H9 (cell line): ENCODE results near the gene PCSK2. TPM values are rescaled to one million over a fixed set of nuclear protein-coding genes. Genes with fewer than 3 reads are reported as not detected.

Experiments used
- DNase-seq: peaks from one replicate; pipeline ENCODE4 v3.0.0-alpha.2; 2017
- H2AFZ ChIP-seq: one replicate; pipeline ENCODE4 v1.6.1; 2013; ENCODE audit warnings: mild to moderate bottlenecking, low read length, control low read depth, moderate library complexity
- H2AK5ac ChIP-seq: 2 replicates; pipeline ENCODE4 v1.6.1; 2013; ENCODE audit warnings: low read length, control low read depth, mixed read lengths; ENCODE audit not compliant: insufficient read length
- H2BK120ac ChIP-seq: one replicate; pipeline ENCODE4 v1.6.1; 2013; ENCODE audit warnings: low read depth, mild to moderate bottlenecking, low read length, control low read depth, inconsistent platforms; ENCODE audit not compliant: poor library complexity, severe bottlenecking
- H2BK12ac ChIP-seq: 2 replicates; pipeline ENCODE4 v1.6.1; 2013; ENCODE audit warnings: low read length, control low read depth, mixed read lengths, low read depth; ENCODE audit not compliant: insufficient read length
- H2BK15ac ChIP-seq: 2 replicates; pipeline ENCODE4 v1.6.1; 2013; ENCODE audit warnings: low read depth, low read length, control low read depth
- H2BK20ac ChIP-seq: one replicate; pipeline ENCODE4 v1.6.1; 2013; ENCODE audit warnings: low read depth, mild to moderate bottlenecking, low read length, control low read depth, inconsistent platforms; ENCODE audit not compliant: poor library complexity, severe bottlenecking
- H2BK5ac ChIP-seq: 2 replicates; pipeline ENCODE4 v1.6.1; 2013; ENCODE audit warnings: low read length, control low read depth, mixed read lengths; ENCODE audit not compliant: insufficient read length
- H3K14ac ChIP-seq: 2 replicates; pipeline ENCODE4 v1.6.1; 2013; ENCODE audit warnings: low read length, control low read depth; ENCODE audit not compliant: insufficient read depth
- H3K18ac ChIP-seq: 2 replicates; pipeline ENCODE4 v1.6.1; 2013; ENCODE audit warnings: low read depth, mild to moderate bottlenecking, mixed read lengths, low read length, control low read depth; ENCODE audit not compliant: insufficient read length
- H3K23ac ChIP-seq: 2 replicates; pipeline ENCODE4 v1.6.1; 2013; ENCODE audit warnings: low read length, control low read depth, mixed read lengths, low read depth; ENCODE audit not compliant: insufficient read length
- H3K23me2 ChIP-seq: 2 replicates; pipeline ENCODE4 v1.6.1; 2013; ENCODE audit warnings: low read depth, mild to moderate bottlenecking, mixed read lengths, low read length, control low read depth; ENCODE audit not compliant: insufficient read length, poor library complexity, severe bottlenecking
- H3K27ac ChIP-seq: 2 replicates; pipeline ENCODE4 v1.5.1; 2013; ENCODE audit warnings: low read length, control low read depth, mixed read lengths, low read depth; ENCODE audit not compliant: insufficient read length
- H3K27me3 ChIP-seq: 2 replicates; pipeline ENCODE4 v1.6.1; 2013; ENCODE audit warnings: low read length, control low read depth, inconsistent platforms; ENCODE audit not compliant: insufficient read depth
- H3K4ac ChIP-seq: 2 replicates; pipeline ENCODE4 v1.6.1; 2013; ENCODE audit warnings: low read depth, mild to moderate bottlenecking, control low read depth, inconsistent platforms, low read length, moderate library complexity
- H3K4me1 ChIP-seq: 2 replicates; pipeline ENCODE4 v1.6.1; 2013; ENCODE audit warnings: low read length, control low read depth, inconsistent platforms; ENCODE audit not compliant: insufficient read depth
- H3K4me2 ChIP-seq: 2 replicates; pipeline ENCODE4 v1.6.1; 2013; ENCODE audit warnings: low read length, control low read depth, mixed read lengths; ENCODE audit not compliant: insufficient read length, insufficient read depth
- H3K56ac ChIP-seq: 2 replicates; pipeline ENCODE4 v1.6.1; 2013; ENCODE audit warnings: low read depth, mild to moderate bottlenecking, mixed read lengths, low read length, control low read depth; ENCODE audit not compliant: insufficient read length
- H3K79me1 ChIP-seq: 2 replicates; pipeline ENCODE4 v1.6.1; 2013; ENCODE audit warnings: low read depth, mild to moderate bottlenecking, moderate library complexity, low read length, control low read depth, inconsistent platforms; ENCODE audit not compliant: insufficient read depth, poor library complexity, severe bottlenecking
- H3K79me2 ChIP-seq: 2 replicates; pipeline ENCODE4 v1.6.1; 2013; ENCODE audit warnings: low read length, control low read depth, inconsistent platforms; ENCODE audit not compliant: insufficient read depth
- H3K9ac ChIP-seq: 2 replicates; pipeline ENCODE4 v1.6.1; 2013; ENCODE audit warnings: low read length, control low read depth, mixed read lengths; ENCODE audit not compliant: insufficient read length; ENCODE audit errors: extremely low read depth
- H3K9me3 ChIP-seq: one replicate; pipeline ENCODE4 v1.6.1; 2013; ENCODE audit warnings: low read depth, low read length, inconsistent platforms; ENCODE audit not compliant: control insufficient read depth
- H3T11ph ChIP-seq: one replicate; pipeline ENCODE4 v1.6.1; 2013; ENCODE audit warnings: mild to moderate bottlenecking, low read length, control low read depth, inconsistent platforms
- H4K20me1 ChIP-seq: one replicate; pipeline ENCODE4 v1.6.1; 2013; ENCODE audit not compliant: control insufficient read depth, insufficient read length, insufficient read depth
- H4K5ac ChIP-seq: 2 replicates; pipeline ENCODE4 v1.6.1; 2013; ENCODE audit warnings: low read depth, mild to moderate bottlenecking, mixed read lengths, low read length, control low read depth; ENCODE audit not compliant: insufficient read length
- H4K8ac ChIP-seq: replicated peaks from 2 replicates; pipeline ENCODE4 v1.6.1; 2013; ENCODE audit warnings: low read length, control low read depth, mixed read lengths, low read depth; ENCODE audit not compliant: insufficient read length
- H4K91ac ChIP-seq: 2 replicates; pipeline ENCODE4 v1.6.1; 2013; ENCODE audit warnings: low read depth, mild to moderate bottlenecking, moderate library complexity, mixed read lengths, low read length, control low read depth; ENCODE audit not compliant: insufficient read length
- H3K27ac Mint-ChIP-seq, 3 experiments: 2 replicates in 2 of 3; 3 replicates in 1 of 3; pipeline ENCODE4 v1.8.0; 2020 to 2021; ENCODE audit warnings: mixed read lengths in 3 of 3, mild to moderate bottlenecking in 1 of 3, moderate library complexity in 1 of 3
- H3K27me3 Mint-ChIP-seq: 2 replicates; pipeline ENCODE4 v1.8.0; 2021; ENCODE audit warnings: low read depth, mild to moderate bottlenecking, moderate library complexity, mixed read lengths
- H3K36me3 Mint-ChIP-seq, 3 experiments: 2 replicates in 2 of 3; 3 replicates in 1 of 3; pipeline ENCODE4 v1.8.0; 2020 to 2021; ENCODE audit warnings: low read depth in 3 of 3, mixed read lengths in 3 of 3; ENCODE audit not compliant: insufficient read depth in 1 of 3
- H3K4me1 Mint-ChIP-seq, 2 experiments: 2 replicates each; pipeline ENCODE4 v1.8.0; 2020; ENCODE audit warnings: mixed read lengths in 2 of 2
- H3K4me3 Mint-ChIP-seq, 2 experiments: 2 replicates in 1 of 2; 3 replicates in 1 of 2; pipeline ENCODE4 v1.8.0; 2020 to 2021; ENCODE audit warnings: mild to moderate bottlenecking in 2 of 2, mixed read lengths in 2 of 2, moderate library complexity in 1 of 2
- H3K9me3 Mint-ChIP-seq, 2 experiments: 2 replicates in 1 of 2; 3 replicates in 1 of 2; pipeline ENCODE4 v1.8.0; 2020; ENCODE audit warnings: mild to moderate bottlenecking in 2 of 2, mixed read lengths in 2 of 2, moderate library complexity in 1 of 2
- WGBS: extraction: QIAGEN DNeasy Blood & Tissue Kit; methylation state at CpG from one replicate; pipeline ENCODE4 v1.1.7; 2013; ENCODE audit warnings: missing lambda C conversion rate, low lambda C conversion rate, mixed read lengths; ENCODE audit not compliant: insufficient read length; ENCODE audit errors: extremely low coverage; 5-methylcytosine and 5-hydroxymethylcytosine counted together
- total RNA-seq: library from RNA; stranded (reverse); gene quantifications from 2 replicates; pipeline ENCODE4 v1.2.1, GENCODE V29; 2021
- TF ChIP-seq, protein P1 (sequence below): fragments of 200-600 bp; sonication (generic); conservative IDR thresholded peaks from 3 replicates; pipeline ENCODE4 v1.8.0; 2021; ENCODE audit warnings: antibody characterized with exemption, mild to moderate bottlenecking

The PCSK2 gene
- total RNA-seq, 1 experiment from 2014 or later = 2.8 TPM

DNA sequence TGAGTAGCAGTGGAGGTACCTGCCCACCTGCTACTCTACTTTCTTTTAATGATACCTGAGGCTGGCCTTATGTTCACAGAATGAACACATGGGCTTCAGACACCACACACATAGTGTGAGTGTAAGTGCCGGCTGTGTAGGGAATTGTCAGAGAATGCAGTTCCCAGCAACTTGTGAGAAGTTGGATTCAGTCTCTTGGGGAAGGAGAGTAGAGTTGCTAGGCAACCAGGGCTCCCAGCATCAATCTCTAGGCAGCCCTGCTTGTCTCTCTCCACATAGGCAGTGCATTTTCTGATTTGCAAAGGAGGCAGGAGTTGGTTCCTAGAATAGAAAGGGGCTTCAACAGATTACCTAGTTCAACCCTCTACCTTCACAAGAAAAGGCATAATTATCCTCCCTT, 230.2 kb downstream of the PCSK2 start:
- no peak overlapping the region for H3K23ac ChIP-seq
- H4K20me1 ChIP-seq = no peaks in the 10 kb centered on the region
- no peak overlapping the region for H2AFZ ChIP-seq
- no peaks in the 10 kb centered on the region for H3K4me1 ChIP-seq
- Mint-ChIP-seq H3K4me3 (no peak overlapping the region), H3K9me3 (no peaks in the 10 kb centered on the region), H3K27ac (no peak overlapping the region), H3K36me3 (no peaks in the 10 kb centered on the region), H3K27me3 (peaks cover 4% of the 10 kb centered on the region; the same call in 1 of the 2 replicates), H3K4me1 (no peaks in the 10 kb centered on the region)
- H3K27ac ChIP-seq = no peak overlapping the region
- no peak overlapping the region for H2BK15ac ChIP-seq
- no peak overlapping the region for H2BK5ac ChIP-seq
- no peak overlapping the region for H3T11ph ChIP-seq
- H2AK5ac ChIP-seq = no peak overlapping the region
- TF ChIP-seq, protein P1, sequence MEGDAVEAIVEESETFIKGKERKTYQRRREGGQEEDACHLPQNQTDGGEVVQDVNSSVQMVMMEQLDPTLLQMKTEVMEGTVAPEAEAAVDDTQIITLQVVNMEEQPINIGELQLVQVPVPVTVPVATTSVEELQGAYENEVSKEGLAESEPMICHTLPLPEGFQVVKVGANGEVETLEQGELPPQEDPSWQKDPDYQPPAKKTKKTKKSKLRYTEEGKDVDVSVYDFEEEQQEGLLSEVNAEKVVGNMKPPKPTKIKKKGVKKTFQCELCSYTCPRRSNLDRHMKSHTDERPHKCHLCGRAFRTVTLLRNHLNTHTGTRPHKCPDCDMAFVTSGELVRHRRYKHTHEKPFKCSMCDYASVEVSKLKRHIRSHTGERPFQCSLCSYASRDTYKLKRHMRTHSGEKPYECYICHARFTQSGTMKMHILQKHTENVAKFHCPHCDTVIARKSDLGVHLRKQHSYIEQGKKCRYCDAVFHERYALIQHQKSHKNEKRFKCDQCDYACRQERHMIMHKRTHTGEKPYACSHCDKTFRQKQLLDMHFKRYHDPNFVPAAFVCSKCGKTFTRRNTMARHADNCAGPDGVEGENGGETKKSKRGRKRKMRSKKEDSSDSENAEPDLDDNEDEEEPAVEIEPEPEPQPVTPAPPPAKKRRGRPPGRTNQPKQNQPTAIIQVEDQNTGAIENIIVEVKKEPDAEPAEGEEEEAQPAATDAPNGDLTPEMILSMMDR = no peak
- no peak overlapping the region for H2BK20ac ChIP-seq
- no peak overlapping the region for H4K91ac ChIP-seq
- DNase-seq = no peak
- no peak overlapping the region for H4K8ac ChIP-seq
- H3K23me2 ChIP-seq = no peaks in the 10 kb centered on the region
- H3K9me3 ChIP-seq = no peaks in the 10 kb centered on the region
- H3K4ac ChIP-seq = no peak overlapping the region
- no peaks in the 10 kb centered on the region for H3K79me2 ChIP-seq
- no peaks in the 10 kb centered on the region for H3K27me3 ChIP-seq
- WGBS = no CpG with 5 or more reads among the region's 1 CpG
- H2BK120ac ChIP-seq = no peak overlapping the region
- no peak overlapping the region for H3K9ac ChIP-seq
- H3K56ac ChIP-seq = no peak overlapping the region
- no peak overlapping the region for H2BK12ac ChIP-seq
- H3K14ac ChIP-seq = no peak overlapping the region
- H3K4me2 ChIP-seq = no peak overlapping the region
- no peak overlapping the region for H4K5ac ChIP-seq
- no peak overlapping the region for H3K18ac ChIP-seq
- no peaks in the 10 kb centered on the region for H3K79me1 ChIP-seq
